ENCODE data around the gene DHFR.
"Not testable (repeated sequence)": the region's sequence is repeated elsewhere in the genome, so short reads cannot be mapped to it uniquely, and the experiment has no call there.

Gene DHFR

DNA sequence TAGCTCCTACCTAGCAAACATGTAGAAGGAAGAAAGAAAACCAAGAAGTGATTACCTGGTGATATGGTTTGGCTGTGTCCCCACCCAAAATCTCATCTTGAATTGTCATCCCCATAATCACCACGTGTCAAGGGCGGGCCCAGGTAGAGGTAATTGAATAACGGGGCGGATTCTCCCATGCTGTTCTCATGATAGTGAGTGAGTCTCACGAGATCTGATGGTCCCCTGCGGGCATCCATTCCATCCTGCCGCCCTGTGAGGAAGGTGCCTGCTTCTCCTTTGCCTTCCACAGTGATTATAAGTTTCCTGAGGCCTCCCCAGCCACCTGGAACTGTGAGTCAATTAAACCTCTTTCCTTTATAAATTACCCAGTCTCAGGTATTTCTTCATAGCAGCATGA, 57.3 kb downstream of the DHFR start:
- DNase-seq (ENCODE audit: low read depth, low spot score), result no peak

DNA sequence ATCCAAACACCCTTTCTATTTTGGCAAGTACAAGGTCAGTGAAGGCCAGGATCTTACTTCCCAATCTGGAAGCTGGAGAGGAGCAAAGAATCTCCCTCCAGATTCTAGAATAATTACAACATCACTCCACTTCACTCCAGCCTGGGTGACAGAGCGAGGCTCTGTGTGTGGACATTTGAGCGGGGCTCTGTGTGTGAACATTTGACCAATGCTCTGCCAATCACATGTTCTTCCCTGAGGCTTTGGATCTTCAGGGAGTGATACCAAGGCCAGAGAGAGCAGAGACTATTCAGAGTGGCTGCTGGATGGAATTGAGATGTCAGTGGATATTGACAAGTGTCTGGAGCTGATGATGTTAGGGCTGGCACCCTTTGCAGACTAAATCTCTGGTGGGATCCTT, 60.0 kb downstream of the DHFR start:
- DNase-seq (ENCODE audit: low read depth, low spot score), result no peak

DNA sequence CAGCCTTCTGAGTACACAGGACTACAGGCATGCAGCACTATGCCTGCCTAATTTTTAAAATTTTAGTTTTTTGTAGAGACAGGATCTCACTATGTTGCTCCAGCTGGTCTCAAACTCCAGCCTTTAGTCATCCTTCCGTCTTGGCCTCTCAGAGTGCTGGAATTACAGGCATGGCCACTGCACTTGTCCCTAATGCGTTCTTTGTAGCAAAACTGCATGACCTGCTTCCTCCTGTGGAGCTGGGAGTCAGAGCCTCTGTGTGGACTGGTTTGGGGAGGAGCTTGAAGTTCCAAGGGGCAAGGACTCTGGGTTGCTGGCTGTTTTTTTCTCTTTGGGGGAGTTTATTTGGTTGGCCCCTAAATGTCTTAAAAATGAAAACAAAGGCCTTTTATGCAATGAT, 62.0 kb downstream of the DHFR start:
- no peak for DNase-seq (ENCODE audit: low read depth, low spot score)

DNA sequence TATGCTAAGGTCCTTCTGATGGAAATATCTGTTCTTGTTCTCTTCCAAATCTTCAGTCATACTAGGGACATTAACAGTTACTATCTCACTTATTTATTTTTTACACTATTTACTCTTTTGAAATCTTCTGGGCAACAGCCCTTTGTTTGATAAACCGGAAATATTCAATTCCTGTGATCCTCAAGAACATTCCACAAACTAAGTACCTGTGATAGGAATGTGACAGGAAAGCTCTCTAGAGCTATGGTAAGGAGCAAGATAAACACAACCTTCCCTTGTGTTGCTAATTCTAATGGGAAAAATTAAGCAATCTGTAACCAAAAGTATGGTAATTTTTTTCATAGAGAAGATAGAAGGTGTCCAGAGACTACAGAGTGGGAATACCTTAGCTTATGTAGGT, 62.7 kb downstream of the DHFR start:
- no peak for DNase-seq (ENCODE audit: low read depth, low spot score)

DNA sequence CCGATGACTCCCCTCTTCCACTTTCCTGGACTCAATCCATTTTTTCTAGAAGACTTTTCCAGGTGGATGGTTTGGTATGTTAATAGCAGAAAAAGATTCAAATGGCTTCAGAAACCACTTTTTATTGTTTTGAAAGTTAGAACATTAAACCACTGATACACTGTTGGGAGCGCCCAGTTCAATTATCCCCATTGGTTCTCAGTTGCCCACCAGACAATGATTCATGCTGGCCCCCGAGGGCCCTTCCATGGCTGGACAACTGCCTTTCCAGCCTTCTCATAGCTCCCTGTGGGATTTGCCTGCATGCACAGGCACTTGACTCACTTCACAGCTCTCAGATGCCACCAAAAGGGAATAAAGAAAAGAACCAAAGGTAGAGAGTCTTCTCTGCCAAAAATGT, 63.4 kb downstream of the DHFR start:
- no peak for DNase-seq (ENCODE audit: low read depth, low spot score)

DNA sequence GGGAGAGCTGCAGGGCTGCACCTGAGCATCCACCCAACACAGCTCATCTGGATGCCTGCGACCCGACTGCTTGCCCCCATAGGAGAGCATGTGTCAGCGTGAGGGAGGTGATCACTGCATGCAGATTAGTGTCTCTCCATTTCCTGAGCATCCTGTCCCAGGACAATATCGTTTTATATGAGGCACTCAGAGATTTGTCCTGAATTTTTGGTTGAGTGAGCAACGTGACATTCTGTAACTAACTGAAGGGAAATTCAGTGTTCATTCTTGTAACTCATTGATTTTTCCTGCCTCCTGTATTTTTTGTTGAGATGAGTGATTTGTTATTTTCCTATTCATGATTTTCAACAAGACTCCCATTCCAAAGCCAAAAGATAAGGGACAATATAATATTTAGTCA, 64.0 kb downstream of the DHFR start:
- no peak for DNase-seq (ENCODE audit: low read depth, low spot score)

DNA sequence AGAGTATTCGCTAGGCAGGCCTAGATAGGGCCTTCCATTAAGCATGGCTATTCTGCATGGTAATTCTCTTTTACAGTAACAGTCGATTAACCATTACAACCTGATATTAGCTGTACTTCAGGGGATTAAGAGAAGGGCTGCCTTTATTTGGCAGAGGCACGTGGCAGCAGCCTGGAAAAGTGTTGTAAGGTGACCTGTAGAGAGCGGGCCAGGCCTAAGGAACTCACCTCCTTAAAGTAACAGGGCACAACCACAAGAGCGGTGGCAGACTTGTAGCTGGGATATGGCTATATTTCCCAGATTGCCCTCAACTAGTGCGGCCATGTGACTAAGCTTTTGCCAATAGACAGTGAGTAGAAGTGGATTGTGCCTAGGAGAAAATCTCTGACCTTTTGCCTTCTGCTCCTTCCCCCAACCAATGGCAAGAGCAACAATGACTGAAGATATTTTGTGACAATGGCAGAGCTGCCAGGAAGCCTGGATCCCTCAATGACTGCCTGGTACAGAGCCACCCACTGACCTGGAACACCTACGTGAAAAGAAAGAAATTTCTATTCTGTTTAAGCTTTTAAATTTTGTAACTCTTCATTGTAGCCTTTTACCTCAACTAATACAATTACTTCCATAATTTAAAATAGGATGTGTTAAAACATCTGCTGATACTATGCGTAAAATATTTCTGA, 65.8 kb downstream of the DHFR start:
- DNase-seq (ENCODE audit: low read depth, low spot score), result no peak

DNA sequence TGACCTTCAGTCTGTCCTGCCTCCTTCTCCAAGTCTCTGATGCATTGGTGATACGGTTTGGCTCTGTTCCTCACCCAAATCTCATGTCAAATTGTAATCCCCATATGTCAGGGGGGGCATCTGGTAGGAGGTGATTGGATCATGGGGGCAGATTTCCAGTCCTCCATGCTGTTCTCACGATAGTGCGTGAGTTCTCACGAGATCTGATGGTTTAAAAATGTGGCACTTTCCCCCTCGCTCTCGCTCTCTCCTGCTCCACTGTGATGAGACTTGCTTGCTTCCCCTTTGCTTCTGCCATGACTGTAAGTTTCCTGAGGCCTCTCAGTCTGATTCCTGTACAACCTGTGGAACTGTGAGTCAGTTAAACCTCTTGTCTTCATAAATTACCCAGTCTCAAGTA, 70.0 kb downstream of the DHFR start:
- no peak for DNase-seq (ENCODE audit: low read depth, low spot score)

DNA sequence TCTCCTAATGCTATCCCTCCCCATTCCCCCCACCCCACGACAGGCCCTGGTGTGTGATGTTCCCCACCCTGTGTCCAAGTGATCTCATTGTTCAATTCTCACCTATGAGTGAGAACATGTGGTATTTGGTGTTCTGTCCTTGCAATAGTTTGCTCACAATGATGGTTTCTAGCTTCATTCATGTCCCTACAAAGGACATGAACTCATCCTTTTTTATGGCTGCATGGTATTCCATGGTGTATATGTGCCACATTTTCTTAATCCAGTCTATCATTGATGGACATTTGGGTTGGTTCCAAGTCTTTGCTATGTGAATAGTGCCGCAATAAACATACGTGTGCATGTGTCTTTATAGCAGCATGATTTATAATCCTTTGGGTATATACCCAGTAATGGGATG, 74.5 kb downstream of the DHFR start:
- not testable (repeated sequence) for DNase-seq (ENCODE audit: low read depth, low spot score)

DNA sequence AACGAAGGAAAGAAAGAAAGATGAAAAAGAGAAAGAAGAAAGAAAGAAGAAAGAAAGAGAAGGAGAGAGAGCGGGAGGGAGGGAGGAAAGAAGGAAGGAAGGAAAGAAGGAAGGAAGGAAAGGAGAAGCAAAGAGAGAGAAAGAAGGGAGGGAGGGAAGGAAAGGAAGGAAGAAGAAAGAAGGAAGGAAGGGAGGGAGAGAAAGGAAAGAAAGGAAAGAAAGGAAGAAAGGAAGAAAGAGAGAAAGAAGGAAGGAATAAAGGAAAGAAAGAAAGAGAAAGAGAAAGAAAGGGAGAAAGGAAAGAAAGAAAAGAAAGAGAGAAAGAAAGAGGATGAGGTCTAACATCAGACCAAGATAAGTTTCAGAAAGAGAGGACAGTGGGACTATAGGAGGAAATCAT, 75.7 kb downstream of the DHFR start:
- no peak for DNase-seq (ENCODE audit: low read depth, low spot score)

DNA sequence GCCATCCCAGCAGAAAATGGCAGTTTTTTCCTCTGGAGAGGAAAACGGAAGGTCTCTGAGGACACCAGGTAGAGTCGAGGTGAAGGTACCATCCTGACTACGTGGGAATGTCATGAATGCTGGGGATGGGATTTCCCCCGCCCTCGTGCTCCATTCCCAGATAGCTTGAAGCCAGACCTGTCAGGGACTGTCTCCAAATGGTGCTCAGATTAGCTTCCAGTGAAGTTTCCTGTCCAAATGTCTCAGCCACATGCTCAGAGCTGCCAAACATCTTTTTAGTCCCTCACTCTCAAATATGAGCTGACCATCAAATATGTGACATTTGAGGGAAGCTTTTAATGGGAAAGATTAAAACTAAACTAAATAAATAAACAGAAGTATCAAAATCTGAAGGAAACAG, 77.1 kb downstream of the DHFR start:
- DNase-seq (ENCODE audit: low read depth, low spot score), result no peak

DNA sequence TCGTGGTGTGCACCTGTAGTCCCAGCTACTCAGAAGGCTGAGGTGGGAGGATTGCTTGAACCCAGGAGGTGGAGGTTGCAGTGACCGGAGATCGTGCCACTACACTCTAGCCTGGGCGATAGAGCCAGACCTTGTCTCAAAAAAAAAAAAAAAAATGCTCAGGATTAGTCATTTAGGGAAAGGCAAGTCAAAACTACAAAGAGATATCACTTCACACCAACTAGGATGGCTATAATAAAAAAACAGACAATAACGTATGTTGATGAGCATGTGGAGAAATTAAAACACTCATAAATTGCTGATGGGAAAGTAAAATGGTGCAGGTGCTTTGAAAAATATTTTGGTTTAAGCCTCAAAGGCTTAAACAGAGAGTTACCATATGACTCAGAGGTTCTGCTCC, 78.4 kb downstream of the DHFR start:
- DNase-seq (ENCODE audit: low read depth, low spot score), result no peak

All from ELF-1 (cell line).